Activated T-cell treated with anti-CD3 and anti-CD28 coated beads, Interleukin-2, amount 50 U/mL, for 72 hours (primary cell): ENCODE measurements around the gene FXYD7. TPM values are rescaled to one million over a fixed set of nuclear protein-coding genes. Genes with fewer than 3 reads are reported as not detected.
"Not testable (repeated sequence)": the region's sequence is repeated elsewhere in the genome, so short reads cannot be mapped to it uniquely, and the experiment has no call there.

ENCODE experiments used
- ATAC-seq, 2 donors: fragments of 150-1000 bp; cut with Tn5 transposase; replicated peaks in 1 of 2; 2 replicates each; pipeline ENCODE4 v1.10.0; 2021; ENCODE audit warnings: moderate library complexity in 2 of 2, mild to moderate bottlenecking in 1 of 2
- DNase-seq, 2 donors: peaks; one replicate each; pipeline ENCODE4 v3.0.0; 2021 to 2022; ENCODE audit warnings: mixed read lengths in 1 of 2
- H3K27ac Mint-ChIP-seq: one replicate; pipeline ENCODE4 v1.8.0; 2022; ENCODE audit warnings: mild to moderate bottlenecking, moderate library complexity, mixed read lengths
- H3K27me3 Mint-ChIP-seq: one replicate; pipeline ENCODE4 v1.8.0; 2022; ENCODE audit warnings: low read depth, mixed read lengths
- H3K36me3 Mint-ChIP-seq, 2 donors: one replicate each; pipeline ENCODE4 v1.8.0; 2022; ENCODE audit warnings: mixed read lengths in 2 of 2, mild to moderate bottlenecking in 1 of 2; ENCODE audit not compliant: insufficient read depth in 2 of 2
- H3K4me1 Mint-ChIP-seq: one replicate; pipeline ENCODE4 v1.8.0; 2022; ENCODE audit warnings: low read depth, mixed read lengths
- H3K4me3 Mint-ChIP-seq, 2 donors: one replicate each; pipeline ENCODE4 v1.8.0; 2022; ENCODE audit warnings: mild to moderate bottlenecking in 2 of 2, mixed read lengths in 2 of 2, moderate library complexity in 2 of 2
- H3K9me3 Mint-ChIP-seq, 2 donors: one replicate each; pipeline ENCODE4 v1.8.0; 2022; ENCODE audit warnings: mixed read lengths in 2 of 2
- total RNA-seq, 2 donors: library from RNA; stranded (reverse); gene quantifications; one replicate each; pipeline ENCODE4 v1.2.3, GENCODE V29; 2022

Gene FXYD7
- 1 to 10 TPM; 1.0 to 1.2 TPM for total RNA-seq

GRCh38 chr19:35143231-35143715 lies at the start of gene FXYD7:
Gene FXYD7 (plus strand): TSS chr19:35143255. CDS start chr19:35143334, 79 bp downstream.
- DNase-seq (no peak), ATAC-seq (peak in 1 of 2 donors; percentile 2)
- H3K27ac Mint-ChIP-seq, result no peak within 1 kb of the TSS
- no peaks in the 10 kb centered on the region for H3K36me3 Mint-ChIP-seq
- peaks cover 27% of the 10 kb centered on the region for H3K4me1 Mint-ChIP-seq
- H3K9me3 Mint-ChIP-seq, result no peaks in the 10 kb centered on the region
- H3K4me3 Mint-ChIP-seq, result peak within 1 kb of the TSS; percentile 87 to 90
- H3K27me3 Mint-ChIP-seq, result peaks cover 18% of the 10 kb centered on the region

- Mint-ChIP-seq H3K36me3 (no peaks in the 10 kb centered on the region), H3K27ac (no peak overlapping the region), H3K9me3 (no peaks in the 10 kb centered on the region), H3K4me1 (no peaks in the 10 kb centered on the region), H3K27me3 (no peaks in the 10 kb centered on the region), H3K4me3 (no peak overlapping the region)
- DNase-seq (no peak), ATAC-seq (no peak)
Observed at GRCh38 chr19:35093430-35093829, 49.6 kb upstream of the FXYD7 start.

- Mint-ChIP-seq H3K36me3 (no peaks in the 10 kb centered on the region), H3K9me3 (no peaks in the 10 kb centered on the region), H3K27me3 (no peaks in the 10 kb centered on the region), H3K27ac (no peak overlapping the region), H3K4me3 (no peak overlapping the region), H3K4me1 (no peaks in the 10 kb centered on the region)
- no peak for ATAC-seq
- DNase-seq, result no peak
Observed at GRCh38 chr19:35093941-35094647, 49.0 kb upstream of the FXYD7 start.

- H3K4me3 Mint-ChIP-seq, result no peak overlapping the region
- H3K4me1 Mint-ChIP-seq, result no peaks in the 10 kb centered on the region
- H3K27ac Mint-ChIP-seq, result no peak overlapping the region
- H3K27me3 Mint-ChIP-seq, result no peaks in the 10 kb centered on the region
- DNase-seq (no peak), ATAC-seq (no peak)
- no peaks in the 10 kb centered on the region for H3K36me3 Mint-ChIP-seq
- H3K9me3 Mint-ChIP-seq, result no peaks in the 10 kb centered on the region
Observed at GRCh38 chr19:35094656-35095055, 48.4 kb upstream of the FXYD7 start.

GRCh38 chr19:35095667-35096368 lies 47.2 kb upstream of the FXYD7 start:
- no peaks in the 10 kb centered on the region for H3K9me3 Mint-ChIP-seq
- no peak overlapping the region for H3K27ac Mint-ChIP-seq
- no peak for DNase-seq
- H3K4me3 Mint-ChIP-seq, result no peak overlapping the region
- no peaks in the 10 kb centered on the region for H3K4me1 Mint-ChIP-seq
- no peaks in the 10 kb centered on the region for H3K36me3 Mint-ChIP-seq
- no peaks in the 10 kb centered on the region for H3K27me3 Mint-ChIP-seq
- no peak for ATAC-seq

GRCh38 chr19:35098413-35099049 lies 44.5 kb upstream of the FXYD7 start:
- ATAC-seq (no peak), DNase-seq (no peak)
- no peak overlapping the region for H3K4me3 Mint-ChIP-seq
- no peaks in the 10 kb centered on the region for H3K4me1 Mint-ChIP-seq
- no peaks in the 10 kb centered on the region for H3K36me3 Mint-ChIP-seq
- no peaks in the 10 kb centered on the region for H3K9me3 Mint-ChIP-seq
- no peak overlapping the region for H3K27ac Mint-ChIP-seq
- H3K27me3 Mint-ChIP-seq, result no peaks in the 10 kb centered on the region

- Mint-ChIP-seq H3K27me3 (no peaks in the 10 kb centered on the region), H3K4me3 (no peak overlapping the region)
- ATAC-seq, result no peak
Observed at GRCh38 chr19:35099155-35099896, 43.7 kb upstream of the FXYD7 start.

GRCh38 chr19:35099897-35100275 lies 43.2 kb upstream of the FXYD7 start:
- no peaks in the 10 kb centered on the region for H3K36me3 Mint-ChIP-seq
- no peak overlapping the region for H3K4me3 Mint-ChIP-seq
- H3K9me3 Mint-ChIP-seq, result no peaks in the 10 kb centered on the region
- no peaks in the 10 kb centered on the region for H3K4me1 Mint-ChIP-seq
- H3K27ac Mint-ChIP-seq, result no peak overlapping the region
- DNase-seq, result no peak
- no peak for ATAC-seq
- H3K27me3 Mint-ChIP-seq, result no peaks in the 10 kb centered on the region

More at GRCh38 chr19:35099155-35099896, 43.7 kb upstream of the FXYD7 start:
- Mint-ChIP-seq H3K36me3 (no peaks in the 10 kb centered on the region), H3K9me3 (no peaks in the 10 kb centered on the region), H3K27ac (no peak overlapping the region), H3K4me1 (no peaks in the 10 kb centered on the region)
- DNase-seq, result no peak

GRCh38 chr19:35100588-35101533 lies 42.2 kb upstream of the FXYD7 start:
- no peak overlapping the region for H3K4me3 Mint-ChIP-seq
- ATAC-seq, result no peak
- H3K27ac Mint-ChIP-seq, result no peak overlapping the region
- no peaks in the 10 kb centered on the region for H3K27me3 Mint-ChIP-seq
- H3K4me1 Mint-ChIP-seq, result no peaks in the 10 kb centered on the region
- no peak for DNase-seq
- H3K36me3 Mint-ChIP-seq, result no peaks in the 10 kb centered on the region
- H3K9me3 Mint-ChIP-seq, result no peaks in the 10 kb centered on the region

- H3K27ac Mint-ChIP-seq, H3K36me3 Mint-ChIP-seq, H3K4me1 Mint-ChIP-seq, H3K4me3 Mint-ChIP-seq, ATAC-seq, H3K27me3 Mint-ChIP-seq, H3K9me3 Mint-ChIP-seq, DNase-seq: not testable (repeated sequence)
Observed at GRCh38 chr19:35101949-35102348, 41.1 kb upstream of the FXYD7 start.

- not testable (repeated sequence) for DNase-seq, H3K27ac Mint-ChIP-seq, H3K4me3 Mint-ChIP-seq, H3K4me1 Mint-ChIP-seq, H3K9me3 Mint-ChIP-seq, H3K27me3 Mint-ChIP-seq, ATAC-seq, H3K36me3 Mint-ChIP-seq
Observed at GRCh38 chr19:35103614-35104013, 39.4 kb upstream of the FXYD7 start.

- no peak overlapping the region for H3K4me3 Mint-ChIP-seq
- no peak for ATAC-seq
- peaks cover 0 to 3% of the 10 kb centered on the region in 2 donors for H3K36me3 Mint-ChIP-seq
- no peaks in the 10 kb centered on the region for H3K9me3 Mint-ChIP-seq
- H3K27ac Mint-ChIP-seq, result no peak overlapping the region
- H3K27me3 Mint-ChIP-seq, result no peaks in the 10 kb centered on the region
- DNase-seq, result no peak
- H3K4me1 Mint-ChIP-seq, result no peaks in the 10 kb centered on the region
Observed at GRCh38 chr19:35104361-35104760, 38.7 kb upstream of the FXYD7 start.
